Muscle layer of colon (tissue), 2 donors: Measurements from ENCODE around the gene CDX1.

Source experiments
- H3K27ac ChIP-seq: one replicate; pipeline ENCODE4 v1.7.0; 2013; ENCODE audit warnings: low read depth, mild to moderate bottlenecking, low read length, moderate library complexity
- H3K27me3 ChIP-seq, 2 donors: one replicate each; pipeline ENCODE4 v1.7.0; 2013; ENCODE audit warnings: low read length in 2 of 2, mild to moderate bottlenecking in 2 of 2; ENCODE audit not compliant: insufficient read depth in 2 of 2, control insufficient read depth in 1 of 2
- H3K36me3 ChIP-seq: one replicate; pipeline ENCODE4 v1.7.0; 2013; ENCODE audit warnings: mild to moderate bottlenecking, low read length; ENCODE audit not compliant: insufficient read depth
- H3K4me1 ChIP-seq: one replicate; pipeline ENCODE4 v1.7.0; 2013; ENCODE audit warnings: mild to moderate bottlenecking, low read length; ENCODE audit not compliant: insufficient read depth
- H3K4me3 ChIP-seq, 2 donors: one replicate each; pipeline ENCODE4 v1.7.0; 2013; ENCODE audit warnings: low read length in 2 of 2, low read depth in 1 of 2, mild to moderate bottlenecking in 1 of 2, moderate library complexity in 1 of 2
- H3K9ac ChIP-seq: one replicate; pipeline ENCODE4 v1.7.0; 2013; ENCODE audit warnings: low read length
- H3K9me3 ChIP-seq: one replicate; pipeline ENCODE4 v1.7.0; 2013; ENCODE audit warnings: mild to moderate bottlenecking, low read length
- donor health status: abdominal sarcoma.
- donor health status: Adenocarcinoma of cecum.

Gene CDX1

DNA sequence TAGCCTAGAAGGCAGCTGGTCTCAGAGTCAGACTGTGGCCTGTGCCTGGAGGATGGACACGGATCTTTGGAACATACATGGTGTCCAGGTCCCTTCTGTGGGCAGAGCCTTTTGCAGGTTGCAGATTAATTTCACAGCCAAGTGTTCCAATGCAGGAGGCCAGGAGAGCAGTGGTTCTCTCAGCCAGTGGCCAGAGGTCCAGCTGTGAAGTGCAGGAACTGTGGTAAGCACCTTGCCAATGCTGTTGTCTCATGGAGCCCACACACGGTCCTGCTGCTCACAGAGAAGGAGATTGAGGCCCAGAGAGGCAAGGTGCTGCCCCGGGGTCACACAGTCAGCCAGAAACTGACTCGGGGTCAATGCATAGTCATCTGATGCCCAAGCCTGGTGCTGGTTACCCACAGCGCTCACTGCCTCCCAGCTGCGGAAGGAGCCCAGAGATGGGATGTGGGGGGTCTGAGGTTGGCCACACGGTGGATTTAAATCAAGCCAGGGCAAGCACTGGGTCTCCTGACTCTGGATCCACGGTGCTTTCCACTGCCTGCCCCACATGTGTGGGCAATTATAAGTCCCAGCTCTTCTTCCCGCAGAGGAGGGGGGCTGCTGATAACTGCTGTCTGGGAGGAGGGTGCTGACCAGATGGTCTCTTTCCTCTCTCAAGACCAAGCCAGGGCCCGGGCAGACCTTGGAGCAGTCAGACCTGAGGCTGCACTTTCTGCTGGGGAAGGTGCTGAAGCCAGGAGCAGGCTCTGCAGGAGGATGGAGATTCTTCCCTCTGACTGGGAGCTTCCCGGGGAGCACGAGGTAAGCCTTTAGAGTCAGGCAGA is 13.7 kb upstream of the CDX1 start:
- Histone ChIP-seq H3K4me1 (peaks cover 33% of the 10 kb centered on the region), H3K36me3 (no peaks in the 10 kb centered on the region), H3K4me3 (peak overlapping the region in 1 of 2 donors; percentile 72), H3K9ac (no peak overlapping the region), H3K27ac (no peak overlapping the region), H3K9me3 (no peaks in the 10 kb centered on the region), H3K27me3 (no peaks in the 10 kb centered on the region)

DNA sequence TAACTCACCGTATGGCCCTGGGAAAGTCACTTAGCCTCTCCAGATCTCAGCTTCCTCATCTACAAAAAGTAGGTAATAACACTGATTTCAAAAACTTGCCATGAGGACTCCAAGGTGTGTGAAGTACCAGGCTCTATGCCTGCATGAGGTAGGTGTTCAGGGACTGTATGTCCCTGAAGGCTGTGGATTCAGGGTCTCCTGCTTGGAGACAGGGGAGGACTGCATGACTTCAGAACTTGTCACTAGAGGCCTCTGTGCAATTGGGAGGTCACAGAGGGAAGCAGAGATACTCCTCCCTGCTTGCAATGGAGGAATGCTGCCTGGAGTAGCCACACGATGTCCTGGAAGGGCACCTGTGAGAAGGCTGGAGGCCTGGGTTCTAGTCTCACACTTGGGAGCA is 13.1 kb upstream of the CDX1 start:
- Histone ChIP-seq H3K27ac (no peak overlapping the region), H3K4me1 (peaks cover 33% of the 10 kb centered on the region), H3K36me3 (no peaks in the 10 kb centered on the region), H3K4me3 (peak overlapping the region in 1 of 2 donors; percentile 72), H3K27me3 (no peaks in the 10 kb centered on the region), H3K9ac (no peak overlapping the region), H3K9me3 (no peaks in the 10 kb centered on the region)

DNA sequence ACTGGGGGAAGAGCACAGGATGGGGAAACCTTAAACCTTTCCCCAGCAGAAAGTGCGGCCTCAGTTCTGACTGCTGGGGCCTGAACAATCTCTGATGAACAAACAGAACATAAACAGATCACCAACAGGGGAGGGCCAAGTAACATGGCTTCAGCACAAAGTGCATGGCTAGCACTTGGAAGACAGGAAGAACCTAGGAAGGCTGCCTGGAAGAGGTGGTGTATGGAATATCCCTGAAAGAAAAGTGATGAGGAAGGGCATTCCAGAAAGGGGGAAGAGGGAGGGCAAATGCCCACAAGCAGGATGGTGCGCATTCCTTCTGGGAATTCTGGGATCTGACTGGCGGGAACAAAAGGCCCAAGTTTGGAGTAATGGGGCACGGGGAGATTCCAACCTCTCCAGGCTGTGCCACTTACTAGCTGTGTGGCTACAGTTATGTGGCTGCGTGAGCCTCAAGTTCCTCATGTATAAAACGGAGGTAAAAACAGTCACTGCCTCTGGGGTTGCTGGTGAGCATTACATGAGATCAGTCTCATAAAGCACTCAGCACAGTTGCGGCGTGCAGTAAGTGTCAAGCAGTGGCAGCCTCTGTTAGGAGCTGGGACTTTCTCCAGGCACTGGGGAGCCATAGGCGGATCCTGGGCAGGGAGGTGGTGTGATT is 12.5 kb upstream of the CDX1 start:
- Histone ChIP-seq H3K9me3 (no peaks in the 10 kb centered on the region), H3K27ac (peak overlapping the region; percentile 24), H3K36me3 (no peaks in the 10 kb centered on the region), H3K27me3 (no peaks in the 10 kb centered on the region), H3K4me3 (peak overlapping the region; percentile 49 to 72), H3K9ac (peak overlapping the region; percentile 61), H3K4me1 (peaks cover 33% of the 10 kb centered on the region)

DNA sequence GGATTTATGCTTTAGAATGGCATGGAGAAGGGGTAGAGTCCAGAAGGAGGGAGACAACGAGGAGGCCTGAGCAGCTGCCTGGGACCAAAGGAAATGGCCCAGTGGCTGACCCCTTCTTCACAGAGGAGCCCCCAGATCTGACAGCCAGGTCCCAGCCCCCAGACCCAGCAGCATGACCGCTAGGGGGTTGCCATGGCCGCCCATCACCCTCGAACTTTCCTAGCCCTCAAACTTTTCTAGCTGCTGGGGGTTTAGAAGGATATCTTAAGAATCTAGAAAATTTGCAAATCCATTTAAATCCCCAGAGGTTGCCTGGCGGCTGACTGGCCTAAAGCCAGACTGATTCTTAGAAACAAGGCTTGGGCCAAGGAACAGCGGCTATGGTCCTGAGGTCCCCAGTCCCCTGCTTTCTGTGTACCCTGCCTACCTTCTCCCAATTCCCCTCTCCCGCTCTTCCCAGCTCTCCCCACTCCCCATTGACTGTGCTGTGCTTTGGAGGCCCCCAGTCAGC is 11.9 kb upstream of the CDX1 start:
- H3K4me3 ChIP-seq: peak overlapping the region; percentile 49 to 72
- H3K27me3 ChIP-seq: no peaks in the 10 kb centered on the region
- H3K36me3 ChIP-seq: no peaks in the 10 kb centered on the region
- peak overlapping the region; percentile 24 for H3K27ac ChIP-seq
- H3K9ac ChIP-seq: peak overlapping the region; percentile 61
- H3K9me3 ChIP-seq: no peaks in the 10 kb centered on the region
- peaks cover 28% of the 10 kb centered on the region for H3K4me1 ChIP-seq

DNA sequence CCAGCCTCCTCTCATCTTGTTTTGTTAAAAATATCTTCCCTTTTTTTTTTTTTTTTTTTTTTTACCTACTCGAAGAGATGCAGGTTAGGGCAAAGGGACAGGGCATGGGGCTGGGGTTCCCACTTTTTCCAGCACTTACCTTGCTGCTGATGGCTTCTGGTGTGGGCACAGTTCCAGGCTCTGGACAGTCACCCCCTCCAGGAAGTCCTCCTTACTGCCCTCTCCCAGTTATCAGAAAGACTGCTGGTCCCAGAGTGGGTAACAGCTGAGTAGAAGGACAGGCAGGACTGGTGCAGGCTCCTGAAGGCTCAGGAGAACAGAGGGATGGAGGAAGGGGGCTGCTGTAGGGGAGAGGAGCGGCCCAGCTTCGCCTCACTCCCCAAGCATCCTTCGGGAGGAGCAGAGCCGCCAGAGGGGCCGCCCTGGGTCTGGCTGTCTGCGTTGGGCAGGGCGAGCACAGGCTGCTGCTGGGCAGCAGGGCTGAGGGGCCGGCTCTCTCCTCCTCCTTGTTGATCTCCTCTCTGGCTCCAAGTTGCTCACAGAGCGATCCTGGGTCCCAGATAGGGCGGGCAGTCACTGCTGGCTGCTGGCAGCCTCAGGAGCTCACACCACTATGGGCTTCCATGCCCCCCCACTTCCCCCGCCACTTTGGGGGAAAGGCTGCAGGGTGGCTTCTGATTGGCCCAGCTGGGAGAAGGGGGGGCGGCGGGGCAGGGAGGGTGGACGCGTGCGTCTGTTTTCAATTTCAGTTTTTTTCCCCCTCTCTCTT is 11.1 kb upstream of the CDX1 start, which contains the start of gene PDGFRB:
Gene PDGFRB (minus strand): TSS at position 588 of the 769 bp plus-strand sequence. CDS start 18,798 bp downstream, outside the sequence.
- Histone ChIP-seq H3K9ac (peak within 1 kb of the TSS; percentile 61), H3K27ac (peak within 1 kb of the TSS; percentile 24), H3K4me3 (peak within 1 kb of the TSS; percentile 49 to 72), H3K27me3 (no peaks in the 10 kb centered on the region), H3K4me1 (peaks cover 22% of the 10 kb centered on the region), H3K36me3 (no peaks in the 10 kb centered on the region), H3K9me3 (no peaks in the 10 kb centered on the region)

DNA sequence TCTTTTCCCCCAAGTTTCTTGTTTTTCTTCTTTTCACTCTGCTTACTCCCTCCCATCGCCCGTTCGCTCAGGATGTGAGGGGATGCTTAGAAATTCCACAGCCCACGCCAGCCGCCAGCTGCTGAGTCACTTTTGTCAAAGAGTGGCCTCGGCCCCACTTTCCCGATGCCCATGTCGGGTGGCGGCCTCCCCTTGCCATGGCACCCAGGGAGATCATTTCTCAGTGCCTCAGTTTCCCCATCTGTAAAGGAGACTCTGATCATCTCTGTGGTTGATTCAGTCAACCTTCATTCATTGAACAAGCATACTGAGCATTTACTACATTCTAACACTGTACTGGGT is 10.6 kb upstream of the CDX1 start:
- peaks cover 18% of the 10 kb centered on the region for H3K4me1 ChIP-seq
- no peak overlapping the region for H3K9ac ChIP-seq
- no peaks in the 10 kb centered on the region for H3K9me3 ChIP-seq
- no peaks in the 10 kb centered on the region for H3K27me3 ChIP-seq
- no peaks in the 10 kb centered on the region for H3K36me3 ChIP-seq
- H3K4me3 ChIP-seq: peak overlapping the region; percentile 49 to 72
- peak overlapping the region; percentile 13 for H3K27ac ChIP-seq

DNA sequence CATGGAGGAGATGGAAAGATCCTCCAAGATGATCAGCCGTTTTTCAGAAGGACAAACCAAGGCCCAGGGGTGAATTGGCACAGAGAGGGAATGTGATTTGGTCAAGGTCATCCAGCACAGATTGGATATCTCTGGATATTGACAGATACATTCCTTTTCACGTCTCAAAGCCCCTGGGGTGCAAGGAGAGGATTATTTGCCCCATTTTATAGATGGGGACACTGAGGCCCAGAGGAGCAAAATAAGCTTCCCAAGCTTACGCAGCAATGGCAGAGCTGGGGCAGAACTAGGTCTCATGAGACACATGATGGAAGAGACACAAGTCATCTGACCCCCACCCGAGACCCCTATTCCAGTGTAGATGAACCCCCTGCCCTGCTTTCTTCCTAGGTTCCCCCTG is 10.0 kb upstream of the CDX1 start:
- peaks cover 15% of the 10 kb centered on the region for H3K4me1 ChIP-seq
- H3K9ac ChIP-seq: no peak overlapping the region
- H3K9me3 ChIP-seq: no peaks in the 10 kb centered on the region
- H3K36me3 ChIP-seq: no peaks in the 10 kb centered on the region
- H3K4me3 ChIP-seq: peak overlapping the region in 1 of 2 donors; percentile 72
- H3K27me3 ChIP-seq: no peaks in the 10 kb centered on the region
- H3K27ac ChIP-seq: peak overlapping the region; percentile 13

DNA sequence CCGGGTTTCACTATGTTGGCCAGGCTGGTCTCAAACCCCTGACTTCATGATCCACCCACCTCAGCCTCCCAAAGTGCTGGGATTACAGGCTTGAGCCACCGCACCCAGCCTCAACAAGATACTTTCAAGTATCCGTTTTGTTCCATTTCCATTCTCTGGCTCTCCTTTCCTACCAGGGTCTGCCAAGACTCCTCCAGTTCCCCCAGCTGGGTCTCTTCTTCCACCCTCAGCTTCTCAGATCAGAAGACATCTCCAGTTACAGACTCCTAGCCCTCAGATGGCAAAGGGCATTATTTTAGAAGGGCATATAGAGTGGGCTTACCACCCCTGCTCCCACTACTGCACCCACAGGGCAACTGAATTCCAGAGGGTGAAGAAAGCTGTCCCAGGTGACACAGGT is 9.4 kb upstream of the CDX1 start:
- Histone ChIP-seq H3K9ac (no peak overlapping the region), H3K4me1 (peaks cover 15% of the 10 kb centered on the region), H3K9me3 (no peaks in the 10 kb centered on the region), H3K27me3 (no peaks in the 10 kb centered on the region), H3K4me3 (no peak overlapping the region), H3K27ac (no peak overlapping the region), H3K36me3 (no peaks in the 10 kb centered on the region)

DNA sequence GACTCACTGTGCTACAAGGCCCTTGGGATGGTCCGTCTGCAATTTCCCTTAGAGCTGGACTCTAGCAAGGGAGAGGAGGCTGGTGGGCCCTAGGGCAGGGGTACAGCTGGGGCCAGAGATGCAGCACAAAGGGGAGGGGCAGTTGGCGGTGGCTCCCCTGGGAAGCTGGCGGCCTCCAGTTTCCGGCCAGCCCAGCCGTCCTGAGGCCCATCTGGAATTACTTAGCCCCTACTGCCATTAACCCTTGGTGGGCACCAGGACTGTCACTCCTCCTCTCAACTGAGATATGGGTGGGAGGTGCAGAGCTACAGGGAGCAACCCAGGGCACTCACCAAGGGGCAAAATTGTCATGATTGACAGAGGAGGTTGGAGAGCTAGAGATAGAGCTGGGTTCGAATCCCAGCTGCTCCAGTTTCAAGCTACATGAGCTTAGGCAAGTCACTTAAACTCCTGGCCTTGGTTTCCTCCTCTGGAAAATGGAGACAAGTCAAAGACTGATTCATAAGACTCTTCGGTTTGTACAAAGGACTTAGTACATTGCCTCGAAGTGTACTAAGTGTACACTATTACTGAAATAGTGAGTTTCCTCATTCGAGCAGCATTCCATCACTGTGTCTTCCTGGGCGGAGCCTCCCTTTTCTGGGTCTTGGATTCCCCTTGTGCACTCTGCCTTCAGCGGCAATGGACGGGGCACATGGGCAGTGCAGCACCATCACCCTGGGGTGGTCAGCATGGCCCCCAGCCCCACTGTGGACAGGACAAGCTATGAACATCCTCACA is 8.2 kb upstream of the CDX1 start:
- Histone ChIP-seq H3K27me3 (no peaks in the 10 kb centered on the region), H3K9me3 (no peaks in the 10 kb centered on the region), H3K27ac (peak overlapping the region; percentile 10), H3K4me3 (no peak overlapping the region), H3K9ac (no peak overlapping the region), H3K36me3 (no peaks in the 10 kb centered on the region), H3K4me1 (peaks cover 15% of the 10 kb centered on the region)

DNA sequence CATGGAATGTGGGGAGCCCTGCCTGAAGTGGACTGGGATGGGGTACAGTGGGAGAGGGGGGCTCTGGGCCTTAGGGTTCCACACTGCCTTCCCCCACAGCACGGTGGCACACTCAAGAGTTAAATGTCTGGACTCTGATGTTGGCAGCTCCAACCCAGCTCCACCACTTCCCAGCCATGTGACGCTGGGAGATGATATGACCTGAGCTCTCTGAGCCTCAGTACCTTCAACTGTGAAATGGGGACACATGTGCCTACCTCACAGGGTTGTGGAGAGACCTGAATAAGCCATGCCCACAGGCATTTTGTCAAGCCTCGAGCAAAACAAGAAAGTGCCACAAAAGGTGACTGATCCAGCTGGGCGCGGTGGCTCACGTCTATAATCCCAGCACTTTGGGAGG is 7.5 kb upstream of the CDX1 start:
- Histone ChIP-seq H3K9me3 (no peaks in the 10 kb centered on the region), H3K4me1 (peaks cover 15% of the 10 kb centered on the region), H3K27me3 (no peaks in the 10 kb centered on the region), H3K9ac (no peak overlapping the region), H3K36me3 (no peaks in the 10 kb centered on the region), H3K4me3 (no peak overlapping the region), H3K27ac (no peak overlapping the region)
